Thoracic aorta (tissue), 2 donors: ENCODE results near the gene TTC9C. TPM values are rescaled to one million over a fixed set of nuclear protein-coding genes. Genes with fewer than 3 reads are reported as not detected.
"Not testable (repeated sequence)": the region's sequence is repeated elsewhere in the genome, so short reads cannot be mapped to it uniquely, and the experiment has no call there.

Source experiments
- ATAC-seq: fragments of 150-250 bp; one replicate; pipeline ENCODE4 v1.8.0; 2017; ENCODE audit warnings: low read depth; ENCODE audit not compliant: insufficient number of reproducible peaks, low FRiP score
- DNase-seq: peaks from one replicate; pipeline ENCODE4 v3.0.0-alpha.2; 2020; ENCODE audit warnings: low spot score
- H3K27ac ChIP-seq, 2 donors: fragments of 200-600 bp; sonication (generic); 1 replicate in 1 of 2; 2 replicates in 1 of 2; pipeline ENCODE4 v1.5.1; 2016; ENCODE audit warnings: mild to moderate bottlenecking in 2 of 2, moderate library complexity in 2 of 2
- H3K27me3 ChIP-seq: fragments of 200-600 bp; sonication (generic); replicated peaks from 2 replicates; pipeline ENCODE4 v1.6.0; 2016; ENCODE audit warnings: mild to moderate bottlenecking; ENCODE audit not compliant: insufficient read depth
- H3K36me3 ChIP-seq: fragments of 200-600 bp; sonication (generic); one replicate; pipeline ENCODE4 v1.5.1; 2016
- H3K4me1 ChIP-seq, 2 donors: fragments of 200-600 bp; sonication (generic); 1 replicate in 1 of 2; 2 replicates in 1 of 2; pipeline versions ENCODE4 v1.5.1 to v1.6.0; 2016; ENCODE audit warnings: low read depth in 2 of 2, mild to moderate bottlenecking in 1 of 2; ENCODE audit not compliant: control insufficient read depth in 1 of 2
- H3K4me3 ChIP-seq: fragments of 200-600 bp; sonication (generic); 2 replicates; pipeline ENCODE4 v1.5.1; 2016; ENCODE audit warnings: mild to moderate bottlenecking
- H3K9me3 ChIP-seq: fragments of 200-600 bp; sonication (generic); 2 replicates; pipeline ENCODE4 v1.5.1; 2016
- total RNA-seq, 2 donors: library from RNA; depleted of rRNA; stranded (reverse); fragments of >200 nt; gene quantifications; one replicate each; pipeline versions ENCODE4 v1.1.0 to v1.2.3, GENCODE V29; 2016
- TF ChIP-seq, protein P1 (sequence below): fragments of 200-600 bp; sonication (generic); IDR thresholded peaks from one replicate; pipeline ENCODE4 v1.5.1; 2019; ENCODE audit warnings: antibody characterized with exemption

The TTC9C gene
- total RNA-seq, 2 donors from 2014 or later: 9.1 to 14.5 TPM

DNA sequence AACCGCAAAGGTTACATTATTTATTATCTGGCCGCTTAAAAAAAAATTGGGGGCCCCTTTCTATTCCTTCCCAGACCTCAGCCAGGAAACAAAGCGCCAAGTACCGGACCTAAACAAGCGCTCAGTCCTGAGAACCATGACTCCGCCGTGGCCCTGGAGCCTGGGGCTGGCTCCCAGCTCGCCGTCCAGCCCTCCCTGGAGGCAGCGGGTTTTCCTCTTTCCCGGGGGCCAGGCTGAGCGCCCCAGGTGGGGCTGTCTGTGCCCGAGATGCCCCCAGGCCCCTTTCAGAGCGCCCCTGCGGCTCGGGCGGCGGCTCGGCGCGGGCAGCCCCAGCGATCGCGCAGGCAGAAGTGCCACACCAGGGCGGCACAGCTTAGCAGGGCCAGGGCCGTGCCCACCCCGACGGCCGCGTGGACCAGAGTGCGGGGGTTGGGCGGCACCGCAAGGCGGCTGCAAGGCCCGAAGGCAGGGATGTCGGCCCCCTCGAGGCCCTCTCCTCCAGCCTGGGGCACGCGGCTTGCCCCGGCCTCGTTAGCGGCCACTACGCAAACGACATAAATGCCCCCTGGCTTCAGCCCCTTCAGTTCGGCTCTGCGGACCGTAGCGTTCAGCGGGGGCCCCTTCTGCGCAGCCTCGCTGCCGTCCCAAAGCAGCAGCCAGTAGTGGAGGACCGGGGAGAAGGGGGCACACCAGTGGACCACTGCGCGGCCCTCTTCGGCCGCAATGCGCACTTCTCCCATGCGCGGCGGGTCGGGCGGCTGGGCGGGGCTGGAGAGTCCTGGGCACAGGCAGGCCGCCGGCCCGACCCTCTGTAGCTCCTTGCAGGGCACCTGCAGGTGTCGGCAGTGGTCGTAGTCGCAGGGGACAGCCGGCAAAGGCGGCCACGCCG is 40.5 kb upstream of the TTC9C start:
- Histone ChIP-seq H3K27me3 (no peaks in the 10 kb centered on the region), H3K9me3 (no peaks in the 10 kb centered on the region), H3K4me1 (peaks cover 0 to 6% of the 10 kb centered on the region in 2 donors), H3K4me3 (peak overlapping the region; percentile 56), H3K27ac (no peak overlapping the region), H3K36me3 (peaks cover 24% of the 10 kb centered on the region)
- ATAC-seq (no peak), DNase-seq (no peak)
- TF ChIP-seq, protein P1, sequence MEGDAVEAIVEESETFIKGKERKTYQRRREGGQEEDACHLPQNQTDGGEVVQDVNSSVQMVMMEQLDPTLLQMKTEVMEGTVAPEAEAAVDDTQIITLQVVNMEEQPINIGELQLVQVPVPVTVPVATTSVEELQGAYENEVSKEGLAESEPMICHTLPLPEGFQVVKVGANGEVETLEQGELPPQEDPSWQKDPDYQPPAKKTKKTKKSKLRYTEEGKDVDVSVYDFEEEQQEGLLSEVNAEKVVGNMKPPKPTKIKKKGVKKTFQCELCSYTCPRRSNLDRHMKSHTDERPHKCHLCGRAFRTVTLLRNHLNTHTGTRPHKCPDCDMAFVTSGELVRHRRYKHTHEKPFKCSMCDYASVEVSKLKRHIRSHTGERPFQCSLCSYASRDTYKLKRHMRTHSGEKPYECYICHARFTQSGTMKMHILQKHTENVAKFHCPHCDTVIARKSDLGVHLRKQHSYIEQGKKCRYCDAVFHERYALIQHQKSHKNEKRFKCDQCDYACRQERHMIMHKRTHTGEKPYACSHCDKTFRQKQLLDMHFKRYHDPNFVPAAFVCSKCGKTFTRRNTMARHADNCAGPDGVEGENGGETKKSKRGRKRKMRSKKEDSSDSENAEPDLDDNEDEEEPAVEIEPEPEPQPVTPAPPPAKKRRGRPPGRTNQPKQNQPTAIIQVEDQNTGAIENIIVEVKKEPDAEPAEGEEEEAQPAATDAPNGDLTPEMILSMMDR: no peak

DNA sequence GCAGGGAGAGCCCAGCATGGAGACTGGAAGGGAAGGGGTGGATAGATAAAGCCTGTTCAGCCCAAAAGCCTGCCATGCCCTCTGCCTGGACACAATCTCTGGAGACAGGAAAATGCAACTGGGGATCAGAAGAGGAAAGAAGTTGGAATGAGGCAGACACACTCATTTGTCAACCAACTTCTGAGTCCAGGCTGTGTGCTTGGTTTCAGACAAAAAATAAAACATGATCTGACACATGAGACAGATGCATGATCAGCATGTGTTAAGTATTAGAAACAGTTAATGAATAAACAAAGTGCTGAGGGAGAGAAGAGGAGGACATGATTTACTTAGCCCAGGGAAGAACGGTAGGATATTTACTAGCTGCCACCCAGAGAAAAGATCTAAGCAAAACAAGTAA is 39.8 kb upstream of the TTC9C start:
- Histone ChIP-seq H3K9me3 (no peaks in the 10 kb centered on the region), H3K27me3 (no peaks in the 10 kb centered on the region), H3K4me1 (peaks cover 0 to 6% of the 10 kb centered on the region in 2 donors), H3K36me3 (peaks cover 31% of the 10 kb centered on the region), H3K4me3 (no peak overlapping the region), H3K27ac (no peak overlapping the region)
- ATAC-seq: no peak
- DNase-seq: no peak
- TF ChIP-seq, protein P1: no peak

DNA sequence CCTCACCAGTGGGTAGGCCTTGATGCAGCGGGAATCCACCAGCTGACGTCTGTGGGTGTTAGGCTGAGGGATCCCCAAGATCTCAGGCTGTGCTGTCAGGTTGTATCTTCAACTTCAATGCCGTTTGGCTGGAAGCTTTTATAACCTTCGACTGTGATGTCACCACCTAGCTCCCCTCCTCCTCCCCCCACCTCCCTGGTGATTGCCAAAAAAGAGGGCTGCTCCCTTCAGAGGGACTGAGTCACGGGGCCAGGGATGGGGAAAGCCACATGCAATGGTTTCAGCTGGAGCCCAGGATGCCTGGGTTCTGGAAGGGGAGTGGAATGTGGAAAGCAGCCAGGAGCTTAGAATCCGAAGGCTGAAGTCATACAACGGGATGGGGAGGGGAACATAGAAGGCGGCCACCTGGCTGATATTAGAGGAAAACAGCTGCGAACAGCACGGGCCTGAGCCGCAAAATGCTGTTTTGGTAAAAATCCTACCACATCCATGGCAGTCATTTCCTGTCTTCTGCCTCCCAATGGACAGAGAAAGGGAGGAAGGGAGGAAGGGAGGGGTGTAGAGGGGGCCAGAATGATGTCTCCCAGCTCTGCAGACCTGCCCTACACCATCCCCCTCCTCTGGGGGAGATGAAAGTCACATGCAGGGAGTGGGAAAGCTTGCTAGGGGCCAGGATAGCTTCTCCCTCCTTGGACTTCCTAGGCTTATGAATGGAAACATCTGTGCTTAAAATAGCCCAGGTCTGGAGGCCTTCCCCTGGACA is 38.7 kb upstream of the TTC9C start, which contains the start of gene LRRN4CL:
Gene LRRN4CL (minus strand): TSS at position 110 of the 763 bp plus-strand sequence. CDS start 1,022 bp downstream, outside the sequence.
- no peak within 1 kb of the TSS for H3K4me3 ChIP-seq
- TF ChIP-seq, protein P1: no peak
- peaks cover 0 to 9% of the 10 kb centered on the region in 2 donors for H3K4me1 ChIP-seq
- ATAC-seq (no peak), DNase-seq (no peak)
- H3K36me3 ChIP-seq: peaks cover 31% of the 10 kb centered on the region
- no peaks in the 10 kb centered on the region for H3K9me3 ChIP-seq
- no peaks in the 10 kb centered on the region for H3K27me3 ChIP-seq
- no peak within 1 kb of the TSS for H3K27ac ChIP-seq

GRCh38 chr11:62693624-62694023 is 34.7 kb upstream of the TTC9C start:
- not testable (repeated sequence) for DNase-seq, H3K4me1 ChIP-seq, H3K27me3 ChIP-seq

GRCh38 chr11:62694455-62695167 is 33.7 kb upstream of the TTC9C start:
- H3K27me3 ChIP-seq: no peaks in the 10 kb centered on the region
- DNase-seq (peak; percentile 54), ATAC-seq (peak; percentile 49)
- peaks cover 0 to 7% of the 10 kb centered on the region in 2 donors for H3K4me1 ChIP-seq
- peaks cover 31% of the 10 kb centered on the region for H3K36me3 ChIP-seq
- no peak overlapping the region for H3K27ac ChIP-seq
- H3K9me3 ChIP-seq: no peaks in the 10 kb centered on the region
- no peak overlapping the region for H3K4me3 ChIP-seq
- TF ChIP-seq, protein P1: peak; percentile 81

More at GRCh38 chr11:62693624-62694023, 34.7 kb upstream of the TTC9C start:
- not testable (repeated sequence) for H3K27ac ChIP-seq, ATAC-seq, H3K9me3 ChIP-seq, H3K4me3 ChIP-seq
- H3K36me3 ChIP-seq: peaks cover 31% of the 10 kb centered on the region
